DMS53 treated with DMSO at 0.1 percent for 48 hours (cell line): ENCODE results near the gene SLC22A15.
"Not testable (repeated sequence)": the region's sequence is repeated elsewhere in the genome, so short reads cannot be mapped to it uniquely, and the experiment has no call there.

ENCODE experiments used
- DNase-seq: peaks from one replicate; lab custom pipeline; 2025; ENCODE audit not compliant: unreplicated experiment; lab: John Stamatoyannopoulos, UW

SLC22A15 gene

DNA sequence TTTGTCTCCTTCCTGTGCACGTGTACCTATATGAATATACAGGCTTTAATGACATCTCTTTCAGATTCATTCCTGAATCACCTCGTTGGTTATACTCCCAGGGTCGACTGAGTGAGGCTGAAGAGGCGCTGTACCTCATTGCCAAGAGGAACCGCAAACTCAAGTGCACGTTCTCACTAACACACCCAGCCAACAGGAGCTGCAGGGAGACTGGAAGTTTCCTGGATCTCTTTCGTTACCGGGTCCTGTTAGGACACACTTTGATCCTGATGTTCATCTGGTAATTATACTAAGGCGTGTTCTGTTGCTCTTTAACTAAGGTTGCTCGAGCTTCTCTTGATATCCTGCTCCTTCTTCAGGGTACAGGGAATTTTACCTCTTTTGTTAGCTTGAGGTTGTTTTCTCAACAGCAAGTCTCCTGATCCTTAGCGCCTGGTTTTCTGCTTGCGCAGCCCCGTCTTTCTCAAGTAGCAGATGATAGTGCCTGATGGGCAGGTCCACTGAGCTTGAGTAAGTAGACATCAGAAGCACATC is 55.1 kb downstream of the SLC22A15 start:
- DNase-seq = no peak

DNA sequence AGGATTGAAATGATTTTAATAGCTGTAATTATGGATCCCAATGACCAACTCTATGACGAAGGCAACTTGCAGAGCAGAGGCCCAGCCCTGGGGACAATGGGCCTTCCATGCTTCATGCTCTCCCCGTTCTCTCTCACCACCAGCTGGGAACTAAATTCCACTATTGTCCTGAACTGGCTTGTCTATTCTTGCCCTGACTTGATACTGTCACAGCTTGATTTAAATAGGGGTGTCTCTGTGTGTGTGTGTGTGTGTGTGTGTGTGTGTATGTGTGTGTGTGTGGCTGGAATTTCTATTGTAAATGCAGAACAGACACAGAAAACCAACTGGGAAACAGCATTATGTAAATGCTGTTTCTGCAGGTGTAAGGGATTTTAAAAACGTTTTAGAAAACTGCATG is 57.0 kb downstream of the SLC22A15 start:
- no peak for DNase-seq

DNA sequence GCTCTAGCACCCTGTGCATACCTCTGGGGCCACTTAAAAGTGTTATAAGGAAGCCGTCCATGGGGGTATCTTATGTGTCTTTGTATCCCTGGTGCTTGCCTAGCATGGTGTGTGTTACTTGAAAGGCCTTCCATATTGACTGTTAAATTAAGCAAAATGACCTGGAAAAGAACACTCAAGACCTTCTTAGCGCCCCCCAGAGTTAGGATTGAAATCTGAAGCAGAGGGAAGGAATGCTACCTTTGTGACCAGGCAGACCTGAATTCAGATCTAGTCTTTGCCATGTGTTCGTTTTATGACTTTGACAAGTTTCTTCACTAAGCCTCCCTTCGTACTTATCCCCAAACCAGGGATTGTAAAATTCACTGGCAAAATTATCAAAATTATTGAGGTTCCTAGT is 59.9 kb downstream of the SLC22A15 start:
- DNase-seq = no peak

DNA sequence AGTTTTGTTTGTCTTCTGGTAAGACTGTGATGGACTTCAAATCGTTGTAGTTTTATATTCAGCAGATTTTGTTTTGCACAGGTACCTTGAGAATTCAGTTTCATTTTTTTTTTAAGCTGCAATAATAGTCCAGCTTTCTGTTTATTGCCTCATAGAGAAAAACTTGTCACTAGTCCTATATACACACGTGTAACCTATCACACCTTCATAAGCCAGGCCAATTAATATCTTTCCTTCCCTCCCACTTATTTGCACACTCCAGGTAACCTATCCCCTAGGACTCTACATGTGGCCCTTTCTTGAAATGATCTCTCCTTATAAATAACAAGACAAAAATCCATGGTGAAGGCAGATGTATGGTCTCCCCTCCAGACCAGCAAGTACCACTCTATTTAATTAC is 62.4 kb downstream of the SLC22A15 start:
- no peak for DNase-seq

DNA sequence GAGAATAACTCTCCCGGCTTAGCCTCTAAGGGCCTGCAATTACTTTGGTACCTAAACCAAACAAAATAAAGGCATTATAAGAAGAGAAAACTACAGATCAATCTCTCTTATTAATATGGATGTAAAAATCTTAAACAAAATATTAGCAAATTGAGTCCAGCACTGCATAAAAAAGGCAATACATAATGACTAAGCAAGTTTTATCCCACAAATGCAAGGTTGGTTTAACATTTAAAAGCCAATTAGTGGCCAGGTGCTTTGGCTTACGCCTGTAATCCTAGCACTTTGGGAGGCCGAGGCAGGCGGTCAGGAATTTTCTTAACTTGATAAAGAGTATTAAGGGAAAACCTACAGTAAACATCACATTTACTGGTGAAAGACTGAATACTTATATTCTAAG is 67.8 kb downstream of the SLC22A15 start:
- no peak for DNase-seq

DNA sequence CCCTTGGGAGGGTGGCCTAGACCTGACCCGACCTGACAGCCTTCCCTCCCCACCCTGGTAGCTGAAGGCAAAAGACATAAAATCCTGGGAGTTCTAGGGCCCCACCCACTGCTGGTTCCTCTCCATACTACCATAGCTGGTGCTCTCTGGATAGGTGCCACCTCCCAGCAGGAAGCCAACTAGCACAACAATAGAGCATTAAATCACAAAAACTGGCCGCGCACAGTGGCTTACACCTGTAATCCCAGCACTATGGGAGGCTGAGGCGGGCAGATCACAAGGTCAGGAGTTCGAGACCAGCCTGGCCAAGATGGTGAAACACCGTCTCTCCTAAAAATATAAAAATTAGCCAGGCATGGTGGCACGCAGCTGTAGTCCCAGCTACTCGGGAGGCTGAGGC is 70.6 kb downstream of the SLC22A15 start:
- DNase-seq = not testable (repeated sequence)

DNA sequence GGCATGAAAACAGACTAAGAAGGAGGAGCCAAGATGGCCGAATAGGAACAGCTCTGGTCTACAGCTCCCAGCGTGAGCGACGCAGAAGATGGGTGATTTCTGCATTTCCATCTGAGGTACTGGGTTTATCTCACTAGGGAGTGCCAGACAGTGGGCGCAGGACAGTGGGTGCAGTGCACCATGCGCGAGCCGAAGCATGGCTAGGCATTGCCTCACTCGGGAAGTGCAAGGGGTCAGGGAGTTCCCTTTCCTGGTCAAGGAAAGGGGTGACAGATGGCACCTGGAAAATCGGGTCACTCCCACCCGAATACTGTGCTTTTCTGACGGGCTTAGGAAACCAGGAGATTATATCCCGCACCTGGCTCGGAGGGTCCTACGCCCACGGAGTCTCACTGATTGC is 75.6 kb downstream of the SLC22A15 start:
- DNase-seq = not testable (repeated sequence)

DNA sequence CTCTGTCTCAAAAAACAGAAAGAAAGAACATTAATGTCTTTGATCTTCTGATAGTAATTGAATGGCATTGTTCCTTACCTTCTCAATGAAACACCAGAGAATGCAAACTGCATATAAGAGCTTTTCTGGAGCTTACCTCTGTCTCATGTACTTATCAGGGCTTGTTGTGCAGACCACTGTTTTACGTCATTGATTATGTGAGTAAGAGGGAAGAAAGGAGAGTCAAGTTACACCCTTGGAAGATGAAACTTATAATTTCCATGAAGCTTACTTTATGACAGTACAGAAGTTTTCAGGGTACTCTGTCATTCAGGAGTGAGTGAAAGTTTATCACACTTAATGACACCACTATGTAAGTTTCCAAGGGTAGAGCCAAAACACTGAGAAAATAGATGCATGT is 85.9 kb downstream of the SLC22A15 start:
- DNase-seq = no peak

DNA sequence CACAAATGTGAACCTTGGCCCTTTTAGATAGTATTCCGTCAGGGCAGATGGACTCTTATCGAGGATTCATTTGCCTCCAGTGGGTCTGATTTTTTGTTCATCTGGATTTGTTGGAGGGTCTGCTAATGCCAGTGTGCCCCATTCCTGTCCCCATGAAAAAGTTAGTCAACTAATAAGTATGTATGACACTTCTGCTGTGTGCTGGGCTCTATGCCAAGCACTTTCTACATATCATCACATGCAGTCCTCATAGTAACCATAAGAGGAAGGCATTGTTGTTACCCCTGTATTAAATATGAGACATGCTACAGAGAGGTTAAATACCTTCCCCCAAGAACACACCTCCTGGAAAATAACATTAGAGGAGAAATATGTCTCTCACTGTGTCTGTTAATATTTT is 88.3 kb downstream of the SLC22A15 start:
- DNase-seq = no peak

DNA sequence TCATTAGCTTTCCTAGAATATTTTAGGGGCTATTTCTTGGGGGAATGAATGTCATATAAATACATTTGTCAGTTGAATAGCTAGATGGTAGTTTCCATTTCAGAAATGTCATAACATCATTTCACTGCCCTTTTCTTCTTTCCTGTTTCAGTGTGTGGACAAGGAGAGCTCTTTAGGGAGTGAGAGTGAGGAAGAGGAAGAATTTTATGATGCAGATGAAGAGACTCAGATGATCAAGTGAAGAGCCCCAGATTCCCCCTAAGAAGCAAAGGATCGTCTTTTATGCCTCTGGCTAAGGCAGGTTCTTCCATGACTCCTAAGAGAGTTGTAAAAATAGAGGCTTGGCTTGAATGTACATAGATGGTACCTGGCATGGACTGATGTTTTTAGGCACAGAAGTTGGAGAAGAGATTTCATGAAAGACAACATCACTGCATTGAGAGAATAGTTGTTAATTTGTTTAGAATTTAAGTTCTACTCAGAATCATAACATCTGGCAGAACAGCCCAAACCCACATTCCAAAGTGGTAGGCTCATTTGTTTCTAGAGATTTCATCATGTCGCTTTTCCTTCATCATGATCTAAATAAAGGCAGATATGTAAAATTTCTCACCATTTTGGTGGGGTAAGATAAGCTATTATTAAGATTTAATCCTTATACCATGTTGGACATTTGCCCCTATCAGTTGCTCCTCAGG is 90.7 kb downstream of the SLC22A15 start:
- no peak for DNase-seq

DNA sequence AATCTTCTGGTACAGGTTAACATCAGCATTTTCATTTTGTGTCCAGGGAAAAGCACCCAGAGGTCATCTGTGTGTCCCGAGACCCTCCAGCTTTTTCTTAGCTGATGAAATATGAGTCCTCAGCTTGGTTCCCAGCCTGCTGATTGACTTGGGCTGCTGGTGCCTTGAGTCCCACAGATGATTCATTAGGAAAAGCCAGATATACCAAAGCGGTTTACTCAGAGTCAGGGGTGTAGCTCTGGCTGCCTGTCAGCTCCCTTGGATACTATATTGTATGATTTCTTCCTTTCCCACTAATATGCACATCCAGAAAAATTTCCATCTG is 91.2 kb downstream of the SLC22A15 start:
- DNase-seq = no peak

DNA sequence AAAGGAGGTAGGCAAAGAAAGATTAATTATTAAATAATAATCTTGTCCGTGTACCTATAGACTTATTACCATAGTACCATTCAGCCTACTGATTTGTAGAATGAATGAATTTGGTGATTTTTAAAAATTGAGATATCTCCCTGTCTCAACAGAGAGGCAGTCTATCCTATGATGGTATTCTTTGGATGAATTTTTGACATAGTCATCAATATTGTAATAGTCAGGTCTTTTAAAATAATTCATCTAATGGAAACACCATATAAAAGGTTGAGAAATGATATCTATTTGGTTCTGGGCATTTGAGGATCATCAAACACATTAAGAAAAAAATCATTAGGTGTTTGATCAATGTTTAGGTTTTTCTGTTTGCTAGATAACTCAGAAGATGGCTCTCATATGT is 99.3 kb downstream of the SLC22A15 start:
- DNase-seq = no peak

DNA sequence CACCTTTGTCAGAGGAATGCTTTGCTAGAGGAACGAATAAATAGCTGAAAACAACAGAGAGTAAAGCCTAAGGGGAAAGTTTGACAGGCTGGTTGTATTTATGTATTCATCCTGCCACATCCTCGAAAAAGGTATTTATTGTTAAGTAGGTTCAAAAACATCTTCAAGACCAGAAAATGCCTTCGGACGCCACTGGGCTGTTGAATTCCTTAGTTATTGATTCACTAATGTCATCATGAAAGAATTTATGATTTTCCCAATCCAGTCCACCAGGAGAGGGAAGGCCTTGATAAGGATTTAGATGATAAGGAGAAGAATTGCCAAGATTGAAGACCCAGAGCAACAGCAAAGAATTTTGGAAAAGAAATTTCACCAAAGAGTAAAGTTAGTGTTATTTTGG is 99.7 kb downstream of the SLC22A15 start:
- no peak for DNase-seq

DNA sequence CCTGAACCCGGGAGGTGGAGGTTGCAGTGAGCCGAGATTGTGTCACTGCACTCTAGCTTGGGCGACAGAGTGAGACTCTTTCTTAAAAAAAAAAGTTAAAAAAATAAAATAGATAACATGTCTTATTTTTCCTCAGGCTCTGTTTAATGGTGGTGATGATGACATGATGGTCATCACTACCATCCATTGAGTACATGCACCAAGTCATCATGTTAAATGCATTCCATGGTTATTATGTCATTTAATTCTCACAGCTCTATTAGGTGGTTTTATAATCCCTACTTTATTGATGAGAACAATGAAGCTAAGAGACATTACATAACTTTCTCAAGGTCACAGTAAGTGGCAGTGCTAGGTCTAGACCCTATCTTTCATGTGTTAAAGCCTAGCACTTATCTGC is 100.5 kb downstream of the SLC22A15 start:
- DNase-seq = no peak

DNA sequence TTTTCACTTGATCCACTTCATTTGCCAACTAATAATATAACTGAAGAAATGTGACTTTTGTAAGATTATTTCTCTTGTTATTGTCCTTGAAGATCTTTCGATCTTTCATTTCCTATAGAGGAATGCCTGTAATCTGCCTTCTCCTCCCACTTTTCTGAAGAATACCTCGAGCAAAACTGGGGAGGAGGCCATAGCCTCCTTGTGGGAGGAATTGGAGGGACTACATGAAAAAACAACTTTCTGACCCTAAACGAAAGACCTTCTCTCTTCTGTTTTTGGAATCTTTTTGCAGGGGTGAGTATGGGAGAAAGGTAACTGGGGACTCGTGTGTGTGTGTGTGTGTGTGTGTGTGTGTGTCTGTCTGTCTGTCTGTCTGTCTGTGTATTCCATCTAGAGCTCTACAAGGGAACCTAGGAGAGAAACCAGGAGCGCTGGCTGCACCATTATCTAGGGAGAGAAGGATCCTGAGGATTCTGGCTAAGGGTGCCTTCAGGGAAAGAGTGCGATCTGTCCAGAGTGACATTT is 102.4 kb downstream of the SLC22A15 start:
- no peak for DNase-seq

DNA sequence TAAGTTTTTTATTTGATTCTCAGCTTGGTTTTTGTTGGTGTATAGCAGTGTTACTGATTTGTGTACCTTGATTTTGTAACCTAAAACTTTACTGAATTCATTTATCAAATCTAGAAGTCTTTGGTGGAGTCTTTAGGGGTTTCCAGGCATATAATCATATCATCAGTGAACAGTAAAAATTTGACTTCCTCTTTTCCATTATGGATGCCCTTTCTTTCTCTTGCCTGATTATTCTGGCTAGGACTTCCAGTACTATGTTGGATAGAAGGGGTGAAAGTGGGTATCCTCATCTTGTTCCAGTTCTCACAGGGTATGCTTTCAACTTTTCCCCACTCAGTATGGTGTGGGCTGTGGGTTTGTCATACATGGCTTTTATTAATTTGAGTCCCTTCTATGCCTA is 111.3 kb downstream of the SLC22A15 start:
- DNase-seq = no peak

DNA sequence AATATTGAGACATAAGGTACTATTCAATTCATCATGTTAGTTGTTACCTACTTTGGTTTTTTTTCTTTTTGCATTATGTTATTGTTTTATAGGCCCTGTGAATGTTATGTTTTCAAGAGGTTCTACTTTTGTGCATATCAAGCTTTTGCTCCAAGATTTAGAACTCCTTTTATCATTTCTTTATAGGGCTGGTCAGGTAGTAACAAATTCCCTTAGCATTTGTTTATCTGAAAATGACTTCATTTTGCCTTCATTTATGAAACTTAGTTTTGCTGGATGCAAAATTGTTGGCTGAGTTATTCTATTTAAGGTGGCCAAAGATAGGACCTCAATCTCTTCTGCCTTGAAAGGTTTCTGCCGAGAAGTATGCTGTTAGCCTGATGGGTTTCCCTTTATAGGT is 113.6 kb downstream of the SLC22A15 start:
- DNase-seq = no peak

DNA sequence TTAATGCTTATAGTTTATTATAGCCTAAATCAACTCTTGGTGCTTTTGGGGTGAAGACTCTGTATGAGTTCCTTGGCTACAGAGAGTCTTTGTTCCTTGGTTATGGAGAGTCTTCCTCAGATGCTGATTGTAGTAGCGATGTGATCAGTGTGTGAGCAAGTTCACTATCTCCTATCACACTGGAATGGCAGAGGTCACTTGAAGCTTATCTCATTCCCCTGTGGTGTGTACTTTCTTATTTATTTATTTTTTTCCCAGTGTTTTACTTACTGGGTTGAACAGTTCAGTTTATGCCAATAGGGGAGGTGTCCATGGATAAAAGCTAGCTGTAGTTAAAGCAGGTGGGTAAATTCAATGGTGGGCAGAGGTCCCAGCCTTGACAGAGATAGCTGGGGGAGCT is 114.8 kb downstream of the SLC22A15 start:
- DNase-seq = no peak

DNA sequence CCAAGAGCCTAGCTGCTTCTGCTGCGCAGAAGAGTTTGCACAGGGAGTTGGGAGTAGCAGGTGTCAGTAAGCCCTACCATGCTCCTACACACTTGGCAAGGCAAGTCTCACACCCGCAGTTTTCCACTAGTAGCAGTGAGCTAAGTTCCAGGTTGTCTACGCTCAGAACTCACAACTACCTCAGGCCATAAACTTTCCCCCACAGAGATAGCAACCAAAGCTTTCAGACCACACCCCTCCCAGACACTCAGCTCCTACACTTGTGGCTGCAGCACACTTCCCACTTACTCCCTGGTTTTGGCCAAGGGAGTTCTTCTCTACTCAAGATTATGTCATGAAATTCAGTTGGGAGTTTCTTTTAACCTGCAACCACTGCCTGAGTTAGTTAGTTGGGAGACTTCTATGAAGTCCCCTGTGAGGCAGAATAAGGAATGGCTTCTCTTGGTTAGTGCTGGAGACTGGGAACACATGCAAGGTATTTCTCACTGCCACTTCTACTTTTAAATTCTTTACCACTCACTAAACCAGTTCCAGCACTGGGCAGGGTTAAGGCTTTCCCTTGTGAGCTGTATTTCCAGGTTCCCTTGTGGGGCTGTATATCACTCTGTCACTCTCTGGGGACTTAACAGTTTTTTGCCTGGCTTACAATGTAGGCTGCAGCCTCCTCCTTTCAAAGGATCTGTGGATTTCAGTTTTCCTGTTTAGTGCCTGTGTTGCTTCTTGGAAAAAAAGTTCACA is 116.6 kb downstream of the SLC22A15 start:
- DNase-seq = no peak

DNA sequence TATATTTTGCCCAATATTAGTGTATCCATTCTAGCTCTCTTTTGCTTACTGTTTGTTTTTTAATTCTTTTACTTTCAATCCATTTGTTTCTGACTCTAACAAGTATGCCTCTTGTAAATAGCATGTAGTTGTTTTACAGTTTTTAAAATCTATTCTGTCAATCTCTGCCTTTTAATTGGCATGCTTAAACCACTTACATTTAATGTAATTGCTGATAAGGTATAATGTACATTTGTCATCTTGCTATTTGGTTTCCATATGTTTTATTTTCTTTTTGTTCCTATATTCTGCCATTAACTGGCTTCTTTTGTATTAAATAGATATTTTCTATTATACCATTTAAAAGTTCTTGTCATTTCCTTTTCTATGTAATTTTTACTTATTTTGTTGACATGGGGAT is 118.7 kb downstream of the SLC22A15 start:
- no peak for DNase-seq

DNA sequence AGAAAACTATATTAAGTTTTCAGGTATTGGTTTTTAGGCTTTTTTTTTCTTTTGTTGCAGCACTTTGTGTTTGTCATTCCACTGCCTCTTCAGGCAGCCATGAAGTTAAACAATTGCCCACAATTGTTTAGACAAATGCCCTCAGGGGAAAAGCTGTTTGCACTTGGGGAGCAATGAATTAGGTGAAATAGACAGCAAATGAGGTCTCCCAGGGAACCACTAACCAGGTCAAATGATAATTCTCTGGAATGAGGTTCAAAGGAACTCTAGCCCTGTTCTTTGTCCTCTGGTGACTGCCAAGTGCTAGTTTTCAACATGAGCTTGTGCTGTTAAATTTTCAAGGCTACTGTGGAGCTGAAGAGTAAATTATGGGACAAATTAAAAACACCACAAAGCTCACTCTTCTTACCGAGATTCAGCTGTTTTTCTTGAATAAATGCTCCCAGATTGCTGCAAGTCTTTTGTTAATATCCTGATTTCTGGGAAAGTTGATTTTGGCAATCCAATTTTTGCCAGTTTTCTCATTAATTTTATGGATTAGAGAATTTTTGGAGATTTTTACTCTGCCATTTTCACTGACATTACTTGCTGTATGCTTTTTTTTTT is 119.8 kb downstream of the SLC22A15 start:
- no peak for DNase-seq

DNA sequence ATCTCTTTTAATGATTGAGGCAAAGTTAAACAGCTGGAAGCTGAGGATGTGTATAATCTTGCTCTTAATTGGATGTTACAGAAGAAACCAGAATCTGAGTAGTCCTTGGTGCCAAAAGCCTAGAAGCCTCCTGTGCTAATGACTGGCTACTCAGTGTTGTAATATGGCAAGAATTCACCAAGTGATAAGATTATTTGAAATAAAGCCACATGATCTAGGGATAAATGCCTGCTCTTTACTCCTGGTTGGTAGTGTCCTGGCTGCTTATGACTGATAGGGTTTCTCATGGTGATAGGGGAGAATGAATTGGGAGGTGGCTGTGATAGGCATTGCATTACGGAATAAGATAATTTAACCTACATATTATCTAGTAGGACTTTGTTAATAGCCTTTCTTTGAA is 121.3 kb downstream of the SLC22A15 start:
- no peak for DNase-seq
